Measurements from ENCODE around the gene SRGAP1. TPM values are rescaled to one million over a fixed set of nuclear protein-coding genes. Genes with fewer than 3 reads are reported as not detected.

SRGAP1 gene
- total and polyA plus RNA-seq, 2 donors from 2014 or later: 1.8 to 13.5 TPM

DNA sequence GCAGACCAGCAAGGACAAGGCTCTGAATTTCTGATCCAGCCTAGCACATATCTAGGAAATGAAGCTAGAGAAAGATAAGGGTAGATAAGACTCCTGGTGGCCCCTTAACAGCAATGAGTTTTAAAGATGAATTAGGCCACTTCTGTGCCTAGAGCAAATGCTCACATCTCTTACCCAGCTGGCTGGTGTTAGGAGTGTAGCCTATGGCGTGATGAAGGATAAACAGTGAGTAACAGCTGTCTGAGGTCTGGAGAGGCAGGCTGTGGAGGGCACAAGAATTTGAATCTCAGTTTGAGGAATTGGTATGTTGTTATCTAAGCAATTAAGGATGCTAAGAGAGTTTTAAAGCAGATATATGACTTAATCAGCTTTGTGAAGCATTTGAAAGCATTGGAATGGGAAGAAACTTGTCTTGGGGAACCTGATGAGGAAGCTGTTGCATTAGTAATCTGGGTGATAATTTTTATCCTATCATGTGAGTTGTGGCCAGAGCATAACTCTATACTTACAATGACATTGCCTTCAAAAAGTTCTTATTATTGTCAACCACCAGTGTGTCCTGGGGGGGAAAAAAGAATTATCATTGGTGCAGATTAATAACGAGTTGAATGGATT, 161.8 kb downstream of the SRGAP1 start:
- Histone ChIP-seq H3K4me1 (ENCODE audit: control insufficient read depth in 2 of 3, insufficient read depth in 2 of 3, low read depth in 1 of 3, low read length in 3 of 3) (peaks cover 0 to 20% (median 3%) of the 10 kb centered on the region in 3 donors), H3K36me3 (ENCODE audit: control insufficient read depth in 2 of 3, insufficient read depth in 3 of 3, low read length in 3 of 3) (no peaks in the 10 kb centered on the region), H3K4me3 (ENCODE audit: low read length in 3 of 3) (no peak overlapping the region), H3K9me3 (ENCODE audit: control insufficient read depth in 2 of 3, insufficient read depth in 1 of 3, low read length in 3 of 3) (no peaks in the 10 kb centered on the region), H3K27ac (ENCODE audit: low read depth in 2 of 2, low read length in 2 of 2) (no peak overlapping the region), H3K27me3 (ENCODE audit: control insufficient read depth, insufficient read depth, low read length) (no peaks in the 10 kb centered on the region), H3K9ac (ENCODE audit: low read length in 3 of 3) (no peak overlapping the region)
- intact Hi-C loops (cut with DNase I): no loop called here
- no peak for DNase-seq
- TF ChIP-seq CTCF (IDR thresholded peaks at IDR 0.05; ENCODE audit: borderline replicate concordance, extremely low read depth, insufficient read depth): no peak
- FAIRE-seq: no peak

- Histone ChIP-seq H3K36me3 (ENCODE audit: control insufficient read depth in 2 of 3, insufficient read depth in 3 of 3, low read length in 3 of 3) (no peaks in the 10 kb centered on the region), H3K9ac (ENCODE audit: low read length in 3 of 3) (no peak overlapping the region), H3K4me3 (ENCODE audit: low read length in 3 of 3) (no peak overlapping the region), H3K9me3 (ENCODE audit: control insufficient read depth in 2 of 3, insufficient read depth in 1 of 3, low read length in 3 of 3) (no peaks in the 10 kb centered on the region), H3K4me1 (ENCODE audit: control insufficient read depth in 2 of 3, insufficient read depth in 2 of 3, low read depth in 1 of 3, low read length in 3 of 3) (peaks cover 0 to 20% (median 3%) of the 10 kb centered on the region in 3 donors), H3K27ac (ENCODE audit: low read depth in 2 of 2, low read length in 2 of 2) (no peak overlapping the region), H3K27me3 (ENCODE audit: control insufficient read depth, insufficient read depth, low read length) (no peaks in the 10 kb centered on the region)
- no peak for FAIRE-seq
- intact Hi-C loops (cut with DNase I): no loop called here
- no peak for TF ChIP-seq CTCF (IDR thresholded peaks at IDR 0.05; ENCODE audit: borderline replicate concordance, extremely low read depth, insufficient read depth)
- DNase-seq: no peak
Measured at GRCh38 chr12:64007853-64008252, 163.4 kb downstream of the SRGAP1 start.

DNA sequence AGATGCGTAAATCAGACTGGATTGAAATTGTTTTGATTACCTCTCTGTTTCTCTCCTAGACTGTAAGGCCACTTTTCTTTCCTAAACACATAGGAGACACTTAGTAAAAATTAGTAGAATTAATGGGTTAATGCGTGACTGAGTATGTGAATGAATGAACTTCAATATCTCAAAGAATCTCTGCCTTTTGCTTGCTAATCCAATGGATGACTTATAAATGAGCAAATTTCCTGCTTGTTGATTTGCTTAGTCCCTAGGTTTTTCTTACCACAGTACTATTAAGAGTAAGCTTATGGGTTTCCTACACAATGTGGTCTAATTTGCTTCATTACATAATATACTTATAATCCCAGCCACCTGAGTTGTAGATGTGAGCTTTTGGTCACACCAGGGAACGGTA, 164.1 kb downstream of the SRGAP1 start:
- H3K4me3 ChIP-seq (ENCODE audit: low read length in 3 of 3): no peak overlapping the region
- H3K9me3 ChIP-seq (ENCODE audit: control insufficient read depth in 2 of 3, insufficient read depth in 1 of 3, low read length in 3 of 3): no peaks in the 10 kb centered on the region
- intact Hi-C loops (cut with DNase I): no loop called here
- DNase-seq (peak in 1 of 5 donors; percentile 19), FAIRE-seq (no peak)
- H3K27me3 ChIP-seq (ENCODE audit: control insufficient read depth, insufficient read depth, low read length): no peaks in the 10 kb centered on the region
- no peak overlapping the region for H3K9ac ChIP-seq (ENCODE audit: low read length in 3 of 3)
- no peak for TF ChIP-seq CTCF (IDR thresholded peaks at IDR 0.05; ENCODE audit: borderline replicate concordance, extremely low read depth, insufficient read depth)
- no peak overlapping the region for H3K27ac ChIP-seq (ENCODE audit: low read depth in 2 of 2, low read length in 2 of 2)
- H3K36me3 ChIP-seq (ENCODE audit: control insufficient read depth in 2 of 3, insufficient read depth in 3 of 3, low read length in 3 of 3): no peaks in the 10 kb centered on the region
- peaks cover 0 to 20% (median 3%) of the 10 kb centered on the region in 3 donors for H3K4me1 ChIP-seq (ENCODE audit: control insufficient read depth in 2 of 3, insufficient read depth in 2 of 3, low read depth in 1 of 3, low read length in 3 of 3)

All from kidney (tissue), 14 donors.